Keratinocyte (primary cell): ENCODE measurements around the gene TRIM56. TPM values are rescaled to one million over a fixed set of nuclear protein-coding genes. Genes with fewer than 3 reads are reported as not detected.
"Not testable (repeated sequence)": the region's sequence is repeated elsewhere in the genome, so short reads cannot be mapped to it uniquely, and the experiment has no call there.

Experiments used
- DNase-seq: peaks from one replicate; pipeline ENCODE4 v3.0.0-alpha.2; 2011; ENCODE audit warnings: low read depth, missing footprints, low spot score
- FAIRE-seq: peaks from 2 replicates; lab custom pipeline; 2011; peaks lifted over from hg19 to GRCh38; lab: Jason Lieb, UNC
- H2AFZ ChIP-seq: 2 replicates; pipeline ENCODE4 v1.6.0; 2012; ENCODE audit warnings: low read length, control low read depth, inconsistent platforms; ENCODE audit not compliant: control insufficient read depth
- H3K27ac ChIP-seq: 2 replicates; pipeline ENCODE4 v1.5.1; 2011; ENCODE audit warnings: low read length; ENCODE audit not compliant: control insufficient read depth, insufficient read depth
- H3K27me3 ChIP-seq: 3 replicates; pipeline ENCODE4 v1.6.0; 2011; ENCODE audit warnings: low read length; ENCODE audit not compliant: control insufficient read depth, insufficient read depth; ENCODE audit errors: extremely low read depth
- H3K36me3 ChIP-seq, 2 experiments: 2 replicates in 1 of 2; 3 replicates in 1 of 2; pipeline ENCODE4 v1.5.1; 2011; ENCODE audit warnings: low read length in 2 of 2, mild to moderate bottlenecking in 1 of 2; ENCODE audit not compliant: control insufficient read depth in 2 of 2, insufficient read depth in 2 of 2; ENCODE audit errors: extremely low read depth in 1 of 2
- H3K4me1 ChIP-seq: 3 replicates; pipeline ENCODE4 v1.5.1; 2011; ENCODE audit warnings: low read length; ENCODE audit not compliant: control insufficient read depth, insufficient read depth; ENCODE audit errors: extremely low read depth
- H3K4me2 ChIP-seq: 3 replicates; pipeline ENCODE4 v1.6.0; 2011; ENCODE audit warnings: low read depth, low read length; ENCODE audit not compliant: control insufficient read depth, insufficient read depth; ENCODE audit errors: extremely low read depth
- H3K4me3 ChIP-seq, 3 experiments: fragments of 200-600 bp in 1 of 3; sonication (generic) in 1 of 3; 2 replicates in 2 of 3; 3 replicates in 1 of 3; pipeline ENCODE4 v1.5.1; 2011 to 2016; ENCODE audit warnings: low read length in 3 of 3, mild to moderate bottlenecking in 3 of 3, control low read depth in 2 of 3, inconsistent platforms in 1 of 3, low read depth in 1 of 3, mixed read lengths in 1 of 3, mixed run types in 1 of 3, moderate library complexity in 1 of 3; ENCODE audit not compliant: control insufficient read depth in 2 of 3, insufficient read depth in 2 of 3; ENCODE audit errors: extremely low read depth in 1 of 3
- H3K79me2 ChIP-seq: 2 replicates; pipeline ENCODE4 v1.6.0; 2012; ENCODE audit warnings: low read length; ENCODE audit not compliant: control insufficient read depth, insufficient read depth
- H3K9ac ChIP-seq: 3 replicates; pipeline ENCODE4 v1.6.0; 2011; ENCODE audit warnings: low read length; ENCODE audit not compliant: control insufficient read depth, insufficient read depth; ENCODE audit errors: extremely low read depth
- H3K9me1 ChIP-seq: 3 replicates; pipeline ENCODE4 v1.6.0; 2011; ENCODE audit warnings: low read length; ENCODE audit not compliant: control insufficient read depth, insufficient read depth; ENCODE audit errors: extremely low read depth
- H3K9me3 ChIP-seq: 2 replicates; pipeline ENCODE4 v1.5.1; 2012; ENCODE audit warnings: low read depth, low read length; ENCODE audit not compliant: control insufficient read depth
- H4K20me1 ChIP-seq: 3 replicates; pipeline ENCODE4 v1.6.0; 2011; ENCODE audit warnings: low read length; ENCODE audit not compliant: control insufficient read depth, insufficient read depth; ENCODE audit errors: extremely low read depth
- EZH2 ChIP-seq: IDR thresholded peaks from one replicate; pipeline ENCODE4 v1.6.1; 2012; ENCODE audit warnings: inconsistent platforms, mild to moderate bottlenecking, low read length, moderate library complexity
- dilution Hi-C: fragments of 300-500 bp; cut with MboI; formaldehyde crosslinking; loops from one replicate; pipeline ENCODE4 v1.7.0; 2020; ENCODE audit warnings: low sequenced_read_pairs; ENCODE audit not compliant: extremely low pct_ligation_motif_present
- polyA plus RNA-seq, 5 experiments: library from polyadenylated mRNA; depleted of rRNA in 3 of 5; stranded (reverse) in 3 of 5; stranded (forward) in 1 of 5; unstranded in 1 of 5; fragments of >200 nt; gene quantifications; 1 replicate in 1 of 5; 2 replicates in 3 of 5; 3 replicates in 1 of 5; pipeline versions ENCODE4 v1.2.1 to v1.2.3, GENCODE V29; 2011 to 2012; ENCODE audit warnings: missing spikeins in 2 of 5, low read depth in 1 of 5, low replicate concordance in 1 of 5
- TF ChIP-seq, protein P1 (sequence below), 3 experiments: IDR thresholded peaks in 1 of 3; conservative IDR thresholded peaks in 1 of 3; optimal IDR thresholded peaks in 1 of 3; 2 replicates in 2 of 3; 3 replicates in 1 of 3; pipeline versions ENCODE3 to v1.5.1; 2011; ENCODE audit warnings: low read length in 3 of 3, mild to moderate bottlenecking in 3 of 3, moderate library complexity in 2 of 3, control low read depth in 1 of 3, inconsistent platforms in 1 of 3; ENCODE audit not compliant: insufficient read depth in 2 of 3; ENCODE audit errors: extremely low read depth in 1 of 3

The TRIM56 gene
- polyA plus RNA-seq, 1 donor (not counting 4 experiments of a cell fraction or from before 2014, with no cell fraction given): 3.6 TPM

DNA sequence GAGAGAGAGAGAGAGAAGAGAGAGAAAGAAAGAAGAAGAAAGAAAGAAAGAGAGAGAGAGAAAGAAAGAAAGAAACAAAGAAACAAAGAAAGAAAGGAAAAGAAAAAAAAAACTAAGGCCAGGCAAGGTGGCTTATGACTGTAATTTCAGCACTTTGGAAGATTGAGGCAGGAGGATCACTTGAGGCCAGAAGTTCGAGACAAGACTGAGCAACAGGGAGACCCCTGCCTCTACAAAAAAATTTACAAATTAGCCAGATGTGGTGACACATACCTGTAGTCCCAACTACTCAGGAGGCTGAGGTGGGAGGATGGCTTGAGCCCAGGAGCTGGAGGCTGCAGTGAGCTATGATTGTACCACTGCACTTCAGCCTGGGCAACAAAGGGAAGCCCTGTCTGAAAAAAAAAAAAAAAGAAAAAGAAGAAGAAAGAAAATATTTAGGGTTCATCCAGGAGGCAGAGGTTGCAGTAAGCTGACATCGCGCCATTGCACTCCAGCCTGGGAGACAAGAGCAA is 44.4 kb downstream of the TRIM56 start:
- Histone ChIP-seq H3K79me2 (peaks cover 17% of the 10 kb centered on the region), H3K27ac (no peak overlapping the region)

DNA sequence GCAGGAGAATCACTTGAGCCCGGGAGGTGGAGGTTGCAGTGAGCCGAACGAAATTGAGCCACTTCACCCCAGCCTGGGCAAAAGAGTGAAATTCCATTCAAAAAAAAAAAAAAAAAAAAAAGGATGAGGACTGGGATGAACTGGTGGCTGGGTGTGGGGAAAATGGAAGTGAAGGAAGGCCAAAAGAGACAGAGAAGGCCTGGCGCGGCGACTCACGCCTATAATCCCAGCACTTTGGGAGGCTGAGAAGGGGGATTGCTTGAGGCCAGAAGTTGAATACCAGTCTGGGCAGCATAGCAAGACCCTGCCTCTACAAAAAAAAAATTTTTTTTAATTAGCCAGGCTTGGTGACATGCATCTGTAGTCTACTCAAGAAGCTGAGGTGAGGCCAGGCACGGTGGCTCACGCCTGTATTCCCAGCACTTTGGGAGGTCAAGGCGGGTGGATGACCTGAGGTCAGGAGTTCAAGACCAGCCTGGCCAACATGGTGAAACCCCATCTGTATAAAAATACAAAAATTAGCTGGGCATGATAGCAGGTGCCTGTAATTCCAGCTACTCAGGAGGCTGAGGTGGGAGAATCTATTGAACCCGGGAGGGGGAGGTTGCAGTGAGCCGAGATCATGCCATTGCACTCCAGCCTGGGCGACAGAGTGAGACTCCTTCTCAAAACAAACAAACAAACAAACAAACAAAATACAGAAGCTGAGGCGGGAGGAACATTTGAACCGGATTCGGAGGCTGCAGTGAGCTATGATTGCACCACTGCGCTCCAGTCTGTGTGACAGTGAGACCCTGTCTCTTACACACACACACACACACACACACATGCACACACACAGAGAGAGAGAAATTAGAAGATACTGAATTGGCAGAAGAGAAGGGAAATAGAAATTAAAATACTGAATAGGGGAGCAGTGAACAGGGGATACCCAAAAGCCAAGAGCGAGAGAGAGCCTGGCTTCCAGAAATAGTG is 47.6 kb downstream of the TRIM56 start:
- H3K4me3 ChIP-seq, H3K9ac ChIP-seq, H2AFZ ChIP-seq, H3K27me3 ChIP-seq, H3K27ac ChIP-seq, dilution Hi-C loops, H3K9me1 ChIP-seq, H3K9me3 ChIP-seq, DNase-seq, H3K79me2 ChIP-seq, H4K20me1 ChIP-seq, H3K4me2 ChIP-seq, FAIRE-seq: not testable (repeated sequence)
- Histone ChIP-seq H3K4me1 (peaks cover 48% of the 10 kb centered on the region), H3K36me3 (peaks cover 42 to 53% of the 10 kb centered on the region in 2 experiments)

More for the DNA sequence above, 44.4 kb downstream of the TRIM56 start:
- Histone ChIP-seq H3K4me1 (peaks cover 45% of the 10 kb centered on the region), H3K4me3 (no peak overlapping the region), H3K9me1 (peaks cover 2% of the 10 kb centered on the region), H3K36me3 (peaks cover 26 to 42% of the 10 kb centered on the region in 2 experiments), H3K4me2 (no peak overlapping the region), H2AFZ (no peak overlapping the region), H4K20me1 (peaks cover 8% of the 10 kb centered on the region), H3K27me3 (no peaks in the 10 kb centered on the region), H3K9me3 (no peaks in the 10 kb centered on the region), H3K9ac (no peak overlapping the region)
- no peak for FAIRE-seq
- no peak for TF ChIP-seq EZH2
- TF ChIP-seq, protein P1, sequence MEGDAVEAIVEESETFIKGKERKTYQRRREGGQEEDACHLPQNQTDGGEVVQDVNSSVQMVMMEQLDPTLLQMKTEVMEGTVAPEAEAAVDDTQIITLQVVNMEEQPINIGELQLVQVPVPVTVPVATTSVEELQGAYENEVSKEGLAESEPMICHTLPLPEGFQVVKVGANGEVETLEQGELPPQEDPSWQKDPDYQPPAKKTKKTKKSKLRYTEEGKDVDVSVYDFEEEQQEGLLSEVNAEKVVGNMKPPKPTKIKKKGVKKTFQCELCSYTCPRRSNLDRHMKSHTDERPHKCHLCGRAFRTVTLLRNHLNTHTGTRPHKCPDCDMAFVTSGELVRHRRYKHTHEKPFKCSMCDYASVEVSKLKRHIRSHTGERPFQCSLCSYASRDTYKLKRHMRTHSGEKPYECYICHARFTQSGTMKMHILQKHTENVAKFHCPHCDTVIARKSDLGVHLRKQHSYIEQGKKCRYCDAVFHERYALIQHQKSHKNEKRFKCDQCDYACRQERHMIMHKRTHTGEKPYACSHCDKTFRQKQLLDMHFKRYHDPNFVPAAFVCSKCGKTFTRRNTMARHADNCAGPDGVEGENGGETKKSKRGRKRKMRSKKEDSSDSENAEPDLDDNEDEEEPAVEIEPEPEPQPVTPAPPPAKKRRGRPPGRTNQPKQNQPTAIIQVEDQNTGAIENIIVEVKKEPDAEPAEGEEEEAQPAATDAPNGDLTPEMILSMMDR (optimal IDR thresholded peaks at IDR 0.05 in 1 of 3, IDR thresholded peaks at IDR 0.05 in 1 of 3, conservative IDR thresholded peaks at IDR 0.05 in 1 of 3; ENCODE audit: extremely low read depth in 1 of 3, insufficient read depth in 2 of 3, low read length in 3 of 3): no peak
- dilution Hi-C loops: no loop called here
- DNase-seq: no peak
